Measurements from ENCODE around the gene KCNE5. TPM values are rescaled to one million over a fixed set of nuclear protein-coding genes. Genes with fewer than 3 reads are reported as not detected.

The KCNE5 gene
- polyA plus RNA-seq, 1 donor from 2014 or later = 0.42 TPM

DNA sequence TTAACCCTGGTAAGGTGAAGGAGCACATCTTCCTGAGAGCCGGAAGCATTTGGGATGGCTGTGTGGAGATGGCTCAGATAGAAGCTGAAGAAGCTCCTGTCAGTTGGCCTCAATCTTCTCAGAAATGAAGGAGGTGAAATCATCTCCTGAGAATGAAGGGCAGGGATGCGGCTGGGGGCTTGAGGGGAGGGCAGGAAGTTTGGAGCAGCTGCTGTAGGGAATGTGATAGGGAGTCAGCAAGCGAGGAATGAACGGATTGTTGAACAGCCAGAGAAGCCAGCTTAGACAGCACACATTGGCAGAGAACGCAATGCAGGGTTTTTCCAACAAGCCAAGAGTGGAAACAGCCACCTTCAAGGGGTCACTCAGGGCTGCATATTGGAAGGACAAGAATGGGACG, 10.0 kb downstream of the KCNE5 start:
- H3K4me2 ChIP-seq (ENCODE audit: low read length) = no peak overlapping the region

DNA sequence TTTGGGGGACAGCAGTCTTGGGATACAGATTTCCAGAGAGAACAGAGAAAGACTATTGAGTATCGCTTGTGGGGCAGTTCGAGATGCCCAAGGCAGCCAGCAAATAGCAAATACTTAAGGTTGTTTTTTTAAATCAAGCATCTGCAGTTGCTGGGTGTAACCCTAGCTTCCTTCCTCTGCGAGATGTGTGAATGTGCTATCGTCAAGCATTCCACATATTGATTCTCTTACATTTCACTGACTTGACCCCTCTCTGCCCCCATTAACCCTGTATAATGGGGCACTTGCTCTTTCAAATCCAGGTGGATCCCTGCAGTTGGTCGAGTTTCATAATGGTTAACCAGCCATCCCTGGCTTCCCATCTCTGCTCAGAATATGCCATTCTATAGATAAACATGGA, 23.5 kb downstream of the KCNE5 start:
- no peak overlapping the region for H3K4me3 ChIP-seq (ENCODE audit: low read length)
- no peaks in the 10 kb centered on the region for H3F3A ChIP-seq (ENCODE audit: insufficient read depth, low read length, poor library complexity, severe bottlenecking)
- H3K4me2 ChIP-seq (ENCODE audit: low read length) = no peak overlapping the region
- TF ChIP-seq POLR2AphosphoS5 (IDR thresholded peaks at IDR 0.05) (no peak), EZH2 (IDR thresholded peaks at IDR 0.05; ENCODE audit: borderline replicate concordance, insufficient read depth, low read length, poor library complexity, severe bottlenecking) (no peak), RAD21 (conservative IDR thresholded peaks at IDR 0.05) (no peak), EP300 (conservative IDR thresholded peaks at IDR 0.05; ENCODE audit: poor library complexity, severe bottlenecking) (no peak), SMC3 (conservative IDR thresholded peaks at IDR 0.05; ENCODE audit: poor library complexity) (no peak), TAF1 (IDR thresholded peaks at IDR 0.05; ENCODE audit: low read depth) (no peak), MXI1 (conservative IDR thresholded peaks at IDR 0.05; ENCODE audit: poor library complexity, severe bottlenecking) (no peak)
- TF ChIP-seq, protein P1, sequence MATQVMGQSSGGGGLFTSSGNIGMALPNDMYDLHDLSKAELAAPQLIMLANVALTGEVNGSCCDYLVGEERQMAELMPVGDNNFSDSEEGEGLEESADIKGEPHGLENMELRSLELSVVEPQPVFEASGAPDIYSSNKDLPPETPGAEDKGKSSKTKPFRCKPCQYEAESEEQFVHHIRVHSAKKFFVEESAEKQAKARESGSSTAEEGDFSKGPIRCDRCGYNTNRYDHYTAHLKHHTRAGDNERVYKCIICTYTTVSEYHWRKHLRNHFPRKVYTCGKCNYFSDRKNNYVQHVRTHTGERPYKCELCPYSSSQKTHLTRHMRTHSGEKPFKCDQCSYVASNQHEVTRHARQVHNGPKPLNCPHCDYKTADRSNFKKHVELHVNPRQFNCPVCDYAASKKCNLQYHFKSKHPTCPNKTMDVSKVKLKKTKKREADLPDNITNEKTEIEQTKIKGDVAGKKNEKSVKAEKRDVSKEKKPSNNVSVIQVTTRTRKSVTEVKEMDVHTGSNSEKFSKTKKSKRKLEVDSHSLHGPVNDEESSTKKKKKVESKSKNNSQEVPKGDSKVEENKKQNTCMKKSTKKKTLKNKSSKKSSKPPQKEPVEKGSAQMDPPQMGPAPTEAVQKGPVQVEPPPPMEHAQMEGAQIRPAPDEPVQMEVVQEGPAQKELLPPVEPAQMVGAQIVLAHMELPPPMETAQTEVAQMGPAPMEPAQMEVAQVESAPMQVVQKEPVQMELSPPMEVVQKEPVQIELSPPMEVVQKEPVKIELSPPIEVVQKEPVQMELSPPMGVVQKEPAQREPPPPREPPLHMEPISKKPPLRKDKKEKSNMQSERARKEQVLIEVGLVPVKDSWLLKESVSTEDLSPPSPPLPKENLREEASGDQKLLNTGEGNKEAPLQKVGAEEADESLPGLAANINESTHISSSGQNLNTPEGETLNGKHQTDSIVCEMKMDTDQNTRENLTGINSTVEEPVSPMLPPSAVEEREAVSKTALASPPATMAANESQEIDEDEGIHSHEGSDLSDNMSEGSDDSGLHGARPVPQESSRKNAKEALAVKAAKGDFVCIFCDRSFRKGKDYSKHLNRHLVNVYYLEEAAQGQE (IDR thresholded peaks at IDR 0.05; ENCODE audit: borderline replicate concordance) = no peak
- TF ChIP-seq, protein P2, sequence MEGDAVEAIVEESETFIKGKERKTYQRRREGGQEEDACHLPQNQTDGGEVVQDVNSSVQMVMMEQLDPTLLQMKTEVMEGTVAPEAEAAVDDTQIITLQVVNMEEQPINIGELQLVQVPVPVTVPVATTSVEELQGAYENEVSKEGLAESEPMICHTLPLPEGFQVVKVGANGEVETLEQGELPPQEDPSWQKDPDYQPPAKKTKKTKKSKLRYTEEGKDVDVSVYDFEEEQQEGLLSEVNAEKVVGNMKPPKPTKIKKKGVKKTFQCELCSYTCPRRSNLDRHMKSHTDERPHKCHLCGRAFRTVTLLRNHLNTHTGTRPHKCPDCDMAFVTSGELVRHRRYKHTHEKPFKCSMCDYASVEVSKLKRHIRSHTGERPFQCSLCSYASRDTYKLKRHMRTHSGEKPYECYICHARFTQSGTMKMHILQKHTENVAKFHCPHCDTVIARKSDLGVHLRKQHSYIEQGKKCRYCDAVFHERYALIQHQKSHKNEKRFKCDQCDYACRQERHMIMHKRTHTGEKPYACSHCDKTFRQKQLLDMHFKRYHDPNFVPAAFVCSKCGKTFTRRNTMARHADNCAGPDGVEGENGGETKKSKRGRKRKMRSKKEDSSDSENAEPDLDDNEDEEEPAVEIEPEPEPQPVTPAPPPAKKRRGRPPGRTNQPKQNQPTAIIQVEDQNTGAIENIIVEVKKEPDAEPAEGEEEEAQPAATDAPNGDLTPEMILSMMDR (IDR thresholded peaks at IDR 0.05; ENCODE audit: poor library complexity, severe bottlenecking) = no peak
- no peak overlapping the region for H3K9ac ChIP-seq (ENCODE audit: low read length)
- H3K9me3 ChIP-seq (ENCODE audit: low read length) = no peaks in the 10 kb centered on the region
- H3K27me3 ChIP-seq (ENCODE audit: insufficient read depth, low read depth, low read length) = no peaks in the 10 kb centered on the region
- H4K20me1 ChIP-seq (ENCODE audit: insufficient read depth) = no peaks in the 10 kb centered on the region
- H2AFZ ChIP-seq (ENCODE audit: low read depth, low read length) = no peak overlapping the region
- no peaks in the 10 kb centered on the region for H3K9me2 ChIP-seq (ENCODE audit: insufficient read depth, low read length)
- no peaks in the 10 kb centered on the region for H3K79me2 ChIP-seq (replicated peaks; ENCODE audit: insufficient read depth, low read length)
- no peaks in the 10 kb centered on the region for H3K36me3 ChIP-seq (ENCODE audit: insufficient read depth, low read length)
- H3K27ac ChIP-seq (ENCODE audit: low read length) = no peak overlapping the region

More for the DNA sequence above, 10.0 kb downstream of the KCNE5 start:
- TF ChIP-seq EP300 (conservative IDR thresholded peaks at IDR 0.05; ENCODE audit: poor library complexity, severe bottlenecking) = no peak
- TF ChIP-seq TAF1 (IDR thresholded peaks at IDR 0.05; ENCODE audit: low read depth) = no peak
- TF ChIP-seq, protein P1 (IDR thresholded peaks at IDR 0.05; ENCODE audit: borderline replicate concordance) = no peak
- no peak for TF ChIP-seq POLR2AphosphoS5 (IDR thresholded peaks at IDR 0.05)
- no peak for TF ChIP-seq EZH2 (IDR thresholded peaks at IDR 0.05; ENCODE audit: borderline replicate concordance, insufficient read depth, low read length, poor library complexity, severe bottlenecking)
- TF ChIP-seq SMC3 (conservative IDR thresholded peaks at IDR 0.05; ENCODE audit: poor library complexity) = no peak
- no peak for TF ChIP-seq RAD21 (conservative IDR thresholded peaks at IDR 0.05)
- TF ChIP-seq MXI1 (conservative IDR thresholded peaks at IDR 0.05; ENCODE audit: poor library complexity, severe bottlenecking) = no peak
- TF ChIP-seq, protein P2 (IDR thresholded peaks at IDR 0.05; ENCODE audit: poor library complexity, severe bottlenecking) = no peak
- H3K9me3 ChIP-seq (ENCODE audit: low read length) = no peaks in the 10 kb centered on the region
- no peaks in the 10 kb centered on the region for H3K27me3 ChIP-seq (ENCODE audit: insufficient read depth, low read depth, low read length)
- no peak overlapping the region for H2AFZ ChIP-seq (ENCODE audit: low read depth, low read length)
- no peaks in the 10 kb centered on the region for H3F3A ChIP-seq (ENCODE audit: insufficient read depth, low read length, poor library complexity, severe bottlenecking)
- no peak overlapping the region for H3K4me3 ChIP-seq (ENCODE audit: low read length)
- no peak overlapping the region for H3K9ac ChIP-seq (ENCODE audit: low read length)
- no peaks in the 10 kb centered on the region for H3K9me2 ChIP-seq (ENCODE audit: insufficient read depth, low read length)
- no peaks in the 10 kb centered on the region for H3K36me3 ChIP-seq (ENCODE audit: insufficient read depth, low read length)
- H3K27ac ChIP-seq (ENCODE audit: low read length) = no peak overlapping the region
- no peaks in the 10 kb centered on the region for H3K79me2 ChIP-seq (replicated peaks; ENCODE audit: insufficient read depth, low read length)
- H4K20me1 ChIP-seq (ENCODE audit: insufficient read depth) = no peaks in the 10 kb centered on the region

Measured in neural cell (in vitro differentiated cells).